PFSK-1 (cell line): Measurements from ENCODE around the gene ZCCHC2.

Experiments used
- FOXP2 ChIP-seq: optimal IDR thresholded peaks from 2 replicates; pipeline ENCODE3; 2011; ENCODE audit warnings: borderline replicate concordance, control low read depth, inconsistent platforms; ENCODE audit not compliant: insufficient read depth; ENCODE audit errors: extremely low read length, extremely low read depth
- POLR2AphosphoS5 ChIP-seq: IDR thresholded peaks from 2 replicates; pipeline ENCODE4 v1.6.1; 2012; ENCODE audit warnings: low read depth, mild to moderate bottlenecking, control low read depth, low read length, moderate library complexity
- SIN3A ChIP-seq: IDR thresholded peaks from 2 replicates; pipeline ENCODE4 v1.6.1; 2012; ENCODE audit warnings: mild to moderate bottlenecking, low read length, moderate library complexity, borderline replicate concordance; ENCODE audit not compliant: insufficient read depth
- TAF1 ChIP-seq: IDR thresholded peaks from 2 replicates; pipeline ENCODE4 v1.6.1; 2012; ENCODE audit warnings: low read length, control low read depth, borderline replicate concordance; ENCODE audit not compliant: insufficient read depth
- TF ChIP-seq, protein P1 (sequence below), 2 experiments: IDR thresholded peaks; 2 replicates each; pipeline versions ENCODE4 v1.6.1 to v1.8.0; 2011 to 2012; ENCODE audit warnings: low read depth in 2 of 2, low read length in 2 of 2, control low read depth in 1 of 2, inconsistent platforms in 1 of 2, mild to moderate bottlenecking in 1 of 2, moderate library complexity in 1 of 2; ENCODE audit not compliant: insufficient read depth in 1 of 2

Gene ZCCHC2

DNA sequence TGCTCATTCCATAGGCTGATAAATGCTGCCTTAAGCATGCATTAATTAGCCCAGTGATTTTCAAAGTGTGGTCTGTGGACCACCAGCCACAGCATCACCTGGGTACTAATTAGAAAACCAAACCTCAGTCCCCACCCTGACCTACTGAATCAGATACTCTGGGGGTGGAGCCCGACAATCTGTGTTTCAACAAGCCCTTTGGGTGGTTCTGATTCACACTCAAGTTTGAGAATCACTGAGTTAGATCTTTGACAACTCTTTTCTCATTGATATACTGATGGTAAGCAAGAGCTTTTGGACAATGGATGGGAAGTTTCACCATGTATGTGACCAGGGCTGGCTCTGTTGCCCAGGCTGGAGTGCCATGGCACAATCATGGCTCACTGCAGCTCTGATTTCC, 95.9 kb downstream of the ZCCHC2 start:
- TF ChIP-seq TAF1 (no peak), POLR2AphosphoS5 (no peak), FOXP2 (no peak), SIN3A (no peak)
- TF ChIP-seq, protein P1, sequence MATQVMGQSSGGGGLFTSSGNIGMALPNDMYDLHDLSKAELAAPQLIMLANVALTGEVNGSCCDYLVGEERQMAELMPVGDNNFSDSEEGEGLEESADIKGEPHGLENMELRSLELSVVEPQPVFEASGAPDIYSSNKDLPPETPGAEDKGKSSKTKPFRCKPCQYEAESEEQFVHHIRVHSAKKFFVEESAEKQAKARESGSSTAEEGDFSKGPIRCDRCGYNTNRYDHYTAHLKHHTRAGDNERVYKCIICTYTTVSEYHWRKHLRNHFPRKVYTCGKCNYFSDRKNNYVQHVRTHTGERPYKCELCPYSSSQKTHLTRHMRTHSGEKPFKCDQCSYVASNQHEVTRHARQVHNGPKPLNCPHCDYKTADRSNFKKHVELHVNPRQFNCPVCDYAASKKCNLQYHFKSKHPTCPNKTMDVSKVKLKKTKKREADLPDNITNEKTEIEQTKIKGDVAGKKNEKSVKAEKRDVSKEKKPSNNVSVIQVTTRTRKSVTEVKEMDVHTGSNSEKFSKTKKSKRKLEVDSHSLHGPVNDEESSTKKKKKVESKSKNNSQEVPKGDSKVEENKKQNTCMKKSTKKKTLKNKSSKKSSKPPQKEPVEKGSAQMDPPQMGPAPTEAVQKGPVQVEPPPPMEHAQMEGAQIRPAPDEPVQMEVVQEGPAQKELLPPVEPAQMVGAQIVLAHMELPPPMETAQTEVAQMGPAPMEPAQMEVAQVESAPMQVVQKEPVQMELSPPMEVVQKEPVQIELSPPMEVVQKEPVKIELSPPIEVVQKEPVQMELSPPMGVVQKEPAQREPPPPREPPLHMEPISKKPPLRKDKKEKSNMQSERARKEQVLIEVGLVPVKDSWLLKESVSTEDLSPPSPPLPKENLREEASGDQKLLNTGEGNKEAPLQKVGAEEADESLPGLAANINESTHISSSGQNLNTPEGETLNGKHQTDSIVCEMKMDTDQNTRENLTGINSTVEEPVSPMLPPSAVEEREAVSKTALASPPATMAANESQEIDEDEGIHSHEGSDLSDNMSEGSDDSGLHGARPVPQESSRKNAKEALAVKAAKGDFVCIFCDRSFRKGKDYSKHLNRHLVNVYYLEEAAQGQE (IDR thresholded peaks at IDR 0.05; ENCODE audit: insufficient read depth in 1 of 2, low read depth in 2 of 2, low read length in 2 of 2) = no peak

DNA sequence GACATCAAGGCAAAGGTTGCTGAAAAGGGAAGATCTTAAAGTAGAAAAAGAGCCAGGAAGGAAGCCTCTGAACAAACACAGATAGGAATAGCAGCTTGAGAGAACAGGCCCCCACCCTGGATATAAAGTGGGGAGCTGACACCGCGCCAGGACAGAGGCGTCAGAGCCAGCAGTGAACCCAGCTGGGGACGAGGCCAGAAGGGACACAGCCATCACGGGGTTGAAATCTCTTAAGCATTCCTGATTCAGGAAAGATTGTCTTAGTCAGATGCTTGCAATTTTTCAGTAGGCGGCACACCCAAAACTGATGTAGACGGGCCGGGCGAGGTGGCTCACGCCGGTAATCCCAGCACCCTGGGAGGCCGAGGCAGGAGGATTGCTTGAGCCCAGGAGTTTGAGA, 98.7 kb downstream of the ZCCHC2 start:
- TF ChIP-seq TAF1 = no peak
- TF ChIP-seq POLR2AphosphoS5 = no peak
- no peak for TF ChIP-seq SIN3A
- no peak for TF ChIP-seq FOXP2
- TF ChIP-seq, protein P1 (IDR thresholded peaks at IDR 0.05; ENCODE audit: insufficient read depth in 1 of 2, low read depth in 2 of 2, low read length in 2 of 2) = no peak

DNA sequence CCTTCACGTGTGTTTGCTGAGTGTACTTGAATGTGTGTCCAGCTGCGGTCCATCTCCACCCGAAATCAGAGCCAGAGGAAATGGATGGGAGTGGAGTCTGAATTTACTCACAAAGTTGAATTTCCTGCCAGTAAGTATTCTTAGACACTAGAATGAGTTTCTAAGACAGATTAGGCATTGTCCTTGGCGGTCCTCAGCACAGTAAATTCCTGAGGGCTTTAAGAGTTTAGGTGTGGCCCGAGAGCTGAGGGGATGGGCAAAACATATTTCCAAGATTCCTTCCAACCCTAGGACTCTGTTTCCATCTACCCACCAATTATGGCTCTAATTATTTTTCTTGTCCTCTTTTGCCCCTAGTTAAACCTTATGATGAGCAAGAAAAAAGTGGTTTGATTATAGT, 102.2 kb downstream of the ZCCHC2 start:
- TF ChIP-seq TAF1 (no peak), SIN3A (no peak), FOXP2 (no peak), POLR2AphosphoS5 (no peak)
- TF ChIP-seq, protein P1 (IDR thresholded peaks at IDR 0.05; ENCODE audit: insufficient read depth in 1 of 2, low read depth in 2 of 2, low read length in 2 of 2) = no peak
